ENCODE measurements around the gene SLC9A8.
"Not testable (repeated sequence)": the region's sequence is repeated elsewhere in the genome, so short reads cannot be mapped to it uniquely, and the experiment has no call there.

The SLC9A8 gene

DNA sequence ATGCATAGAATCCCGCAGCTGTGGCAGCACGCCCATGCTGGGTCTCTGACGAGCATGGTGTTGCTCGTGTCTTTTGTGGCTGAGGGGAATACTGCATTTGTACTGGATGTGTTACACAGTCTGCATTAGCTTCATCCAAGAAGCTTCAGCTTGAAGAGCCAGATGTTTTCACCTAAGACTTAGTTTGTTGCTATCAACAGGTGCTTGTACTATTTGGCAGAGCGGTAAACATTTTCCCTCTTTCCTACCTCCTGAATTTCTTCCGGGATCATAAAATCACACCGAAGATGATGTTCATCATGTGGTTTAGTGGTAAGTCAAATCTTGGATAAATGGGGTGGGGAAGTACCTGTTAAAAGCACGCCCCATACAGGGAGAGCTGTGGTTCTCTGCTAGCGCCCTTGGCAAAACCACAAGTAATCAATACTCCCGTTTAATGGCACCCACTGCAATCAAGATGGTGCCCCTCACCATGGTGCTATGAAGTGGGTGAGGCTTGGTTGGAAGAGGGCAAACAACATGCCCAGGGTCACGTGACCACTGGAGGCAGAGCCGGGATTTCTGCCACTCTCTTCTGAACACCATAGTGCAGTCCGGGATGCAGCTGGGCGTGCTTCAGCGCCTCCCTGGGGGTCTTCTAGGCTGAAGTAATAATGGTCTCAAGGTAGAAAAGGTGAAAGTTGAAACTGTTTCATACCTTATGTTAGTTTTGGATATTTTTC is 68.3 kb downstream of the SLC9A8 start:
- no peak for DNase-seq

DNA sequence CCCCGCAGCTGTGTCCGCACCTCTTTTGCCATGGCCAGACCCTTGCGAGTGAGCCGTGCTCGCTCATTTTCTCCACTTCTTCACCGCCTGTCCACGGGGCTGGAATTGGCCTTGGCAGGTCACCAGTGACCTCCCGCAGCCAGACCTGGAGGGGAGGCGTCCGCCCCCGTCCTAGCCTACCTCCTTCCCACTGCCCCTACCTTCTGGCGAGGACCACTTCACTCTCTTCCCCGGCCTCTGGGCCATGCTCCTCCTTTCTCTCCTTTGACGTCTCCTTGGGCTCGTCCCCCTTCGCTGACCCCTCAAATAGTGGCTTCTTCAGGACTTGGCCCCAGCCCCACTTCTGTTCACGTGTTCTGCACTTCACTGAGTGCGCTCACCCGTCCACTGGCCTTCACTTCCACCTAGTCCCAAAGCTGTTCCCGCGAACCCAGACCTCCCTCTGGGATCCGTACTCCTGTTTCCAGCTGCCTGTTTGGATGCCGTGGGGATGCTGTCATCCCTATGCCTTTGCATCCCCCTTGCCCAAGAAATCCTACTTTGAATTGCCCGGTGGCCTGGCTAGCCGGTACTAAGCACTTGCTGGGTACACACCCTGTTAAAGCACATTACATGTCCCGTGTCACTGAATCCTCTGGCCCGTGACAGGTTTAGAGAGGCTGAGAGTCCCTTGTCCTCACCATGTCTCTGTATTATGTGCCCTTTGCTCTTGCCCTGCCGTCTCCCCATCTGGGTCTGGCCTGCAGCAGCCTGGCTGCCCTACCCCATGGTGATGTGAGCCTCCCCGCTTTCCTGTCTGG is 69.7 kb downstream of the SLC9A8 start:
- DNase-seq, result no peak

DNA sequence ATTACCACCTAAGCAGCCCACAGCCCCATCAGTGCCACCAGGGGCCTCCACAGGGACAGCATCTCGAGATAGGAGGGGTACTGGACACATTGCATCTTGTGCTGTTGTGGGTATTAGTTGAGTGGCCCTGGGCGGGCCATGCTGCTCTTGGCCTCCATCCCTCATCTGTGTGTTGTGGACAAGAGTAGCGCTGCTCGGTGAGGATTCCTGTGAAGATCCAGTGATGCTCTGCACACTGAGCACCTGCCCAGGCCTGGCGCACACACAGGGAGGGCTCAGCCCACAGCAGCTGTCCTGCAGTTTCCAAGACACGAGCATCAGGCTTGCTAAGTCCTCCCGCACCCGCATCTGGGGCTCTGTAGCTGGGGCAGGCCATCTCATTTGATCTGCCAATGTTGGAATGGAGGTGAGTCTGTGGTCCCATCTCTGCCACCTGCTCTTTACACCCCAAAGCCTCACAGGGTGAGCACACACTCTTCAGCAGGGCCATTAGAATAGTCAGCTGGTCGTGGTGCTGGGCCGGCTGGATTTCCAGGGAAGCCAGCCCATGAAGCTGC is 70.7 kb downstream of the SLC9A8 start:
- DNase-seq, result no peak

DNA sequence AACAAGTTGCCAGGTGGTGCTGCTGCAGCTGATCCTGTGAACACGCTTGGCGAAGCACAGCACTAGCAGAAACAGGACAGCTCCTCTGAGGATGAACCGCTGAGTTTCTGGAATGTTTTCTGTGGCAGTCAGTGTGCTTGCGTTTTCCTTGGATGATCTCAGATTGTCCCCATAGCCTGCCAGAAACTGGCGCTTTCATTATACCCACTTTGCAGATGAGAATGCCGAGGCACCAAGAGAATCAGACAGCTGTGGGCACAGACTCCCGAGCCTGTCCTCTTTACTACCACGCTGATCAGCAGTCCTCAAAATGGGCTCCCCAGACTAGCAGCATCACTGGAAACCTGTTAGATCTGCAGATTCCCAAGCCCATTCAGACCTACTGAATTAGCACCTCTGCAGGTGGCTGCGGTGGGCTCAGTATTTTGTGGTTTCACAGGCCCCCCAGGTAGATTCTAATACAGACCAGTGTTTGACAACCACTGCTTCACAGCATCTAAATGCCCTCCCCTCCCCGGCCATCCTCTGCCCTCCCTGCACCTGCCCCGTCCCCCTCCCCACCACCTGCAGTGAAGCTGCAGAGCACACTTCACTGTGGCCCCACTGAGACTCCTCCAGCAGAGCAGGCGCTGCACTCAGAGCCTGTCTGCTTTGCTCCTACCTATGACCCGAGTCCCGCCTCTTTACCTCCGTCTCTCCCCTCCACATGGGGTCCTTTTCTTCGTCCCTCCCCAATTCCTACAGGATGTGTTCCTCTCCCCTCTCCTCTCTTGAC is 73.1 kb downstream of the SLC9A8 start:
- DNase-seq, result no peak

DNA sequence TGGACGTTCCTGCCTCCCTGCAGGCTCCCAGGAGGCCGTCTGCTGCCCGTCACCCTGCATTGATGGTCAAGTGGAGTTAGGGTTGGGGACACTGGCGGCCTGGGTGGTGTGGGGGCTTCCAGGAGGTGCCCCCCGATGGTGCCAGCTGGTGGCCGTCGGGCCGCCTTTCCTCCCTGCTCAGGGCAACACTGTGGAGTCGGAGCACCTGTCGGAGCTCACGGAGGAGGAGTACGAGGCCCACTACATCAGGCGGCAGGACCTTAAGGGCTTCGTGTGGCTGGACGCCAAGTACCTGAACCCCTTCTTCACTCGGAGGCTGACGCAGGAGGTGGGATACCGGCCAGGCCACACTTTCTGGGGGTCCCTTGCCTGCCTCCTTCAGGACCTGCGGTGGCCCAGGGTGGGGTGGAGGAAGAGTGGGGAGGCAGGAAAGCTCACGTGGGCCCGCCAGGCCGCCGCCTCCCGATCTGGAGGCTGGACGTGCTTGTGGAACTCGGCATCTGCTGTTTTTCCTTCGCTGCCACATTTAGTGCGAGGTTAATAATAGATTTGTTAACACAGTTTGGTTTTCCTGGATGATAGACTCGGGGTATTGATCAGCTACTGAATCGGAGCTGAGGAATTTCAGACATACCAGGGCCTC is 74.1 kb downstream of the SLC9A8 start:
- DNase-seq, result no peak

DNA sequence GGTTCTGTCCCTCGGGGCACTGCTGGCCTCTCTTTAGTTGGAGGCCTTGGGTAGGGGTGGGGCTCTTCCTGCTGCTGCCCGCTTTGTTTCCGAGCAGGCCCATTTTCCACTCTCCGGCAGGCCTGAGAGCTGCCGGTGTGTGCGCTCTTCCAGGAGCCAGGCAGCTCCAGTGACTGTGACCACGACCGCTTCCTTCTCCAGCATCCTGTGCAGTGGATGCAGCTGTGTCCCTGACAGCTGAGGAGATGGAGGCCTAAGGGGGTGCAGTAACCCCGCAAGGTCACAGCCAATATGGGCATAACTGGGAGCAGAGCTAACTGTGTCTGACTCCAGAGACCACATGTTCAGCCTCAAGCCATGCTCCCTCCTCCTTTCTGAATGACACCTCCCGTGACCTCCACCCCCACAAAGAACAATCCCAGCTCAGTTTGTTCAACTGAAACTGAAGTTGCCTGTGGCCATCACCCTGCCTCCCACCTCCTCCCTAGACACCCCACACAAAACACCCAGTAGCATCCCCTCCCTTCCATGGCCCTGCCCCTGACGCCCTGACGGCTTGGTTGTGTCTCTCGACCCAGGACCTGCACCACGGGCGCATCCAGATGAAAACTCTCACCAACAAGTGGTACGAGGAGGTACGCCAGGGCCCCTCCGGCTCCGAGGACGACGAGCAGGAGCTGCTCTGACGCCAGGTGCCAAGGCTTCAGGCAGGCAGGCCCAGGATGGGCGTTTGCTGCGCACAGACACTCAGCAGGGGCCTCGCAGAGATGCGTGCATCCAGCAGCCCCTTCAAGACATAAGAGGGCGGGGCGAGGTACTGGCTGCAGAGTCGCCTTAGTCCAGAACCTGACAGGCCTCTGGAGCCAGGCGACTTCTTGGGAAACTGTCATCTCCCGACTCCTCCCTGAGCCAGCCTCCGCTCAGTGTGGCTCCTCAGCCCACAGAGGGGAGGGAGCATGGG is 74.9 kb downstream of the SLC9A8 start:
- DNase-seq, result no peak

DNA sequence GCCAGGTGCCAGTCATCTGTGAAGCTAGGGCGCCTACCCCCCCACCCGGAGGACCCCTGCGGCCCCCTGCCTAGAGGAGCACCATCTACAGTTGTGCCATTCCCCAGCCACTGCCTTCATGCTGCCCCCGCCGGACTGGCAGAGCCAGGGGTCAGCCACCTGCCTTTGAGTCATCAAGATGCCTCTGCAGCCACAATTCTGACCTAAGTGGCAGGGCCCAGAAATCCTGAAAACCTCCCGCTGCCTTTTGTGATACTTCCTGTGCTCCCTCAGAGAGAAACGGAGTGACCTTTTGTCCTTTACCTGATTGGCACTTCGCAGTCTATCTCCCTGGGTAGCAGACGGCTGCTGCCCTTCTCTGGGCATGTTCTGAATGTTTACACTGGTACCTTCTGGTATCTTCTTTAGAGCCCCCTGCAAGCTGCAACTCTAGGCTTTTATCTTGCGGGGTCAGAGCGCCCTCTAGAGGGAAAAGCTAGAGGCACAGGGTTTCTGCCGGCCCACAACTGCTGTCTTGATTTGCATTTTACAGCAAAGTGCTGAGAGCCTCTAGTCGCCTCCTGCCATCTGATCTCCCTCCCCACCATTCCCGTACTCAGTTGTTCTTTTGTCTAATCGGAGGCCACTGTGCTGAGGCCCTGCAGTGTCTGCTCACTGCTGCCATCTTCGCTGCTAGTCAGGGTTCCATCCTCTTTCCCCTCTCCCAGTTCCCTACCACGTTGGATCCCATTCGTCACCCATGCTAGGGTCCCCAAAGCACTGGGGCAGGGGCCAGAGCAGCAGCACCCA is 75.8 kb downstream of the SLC9A8 start:
- peak; percentile 28 for DNase-seq

DNA sequence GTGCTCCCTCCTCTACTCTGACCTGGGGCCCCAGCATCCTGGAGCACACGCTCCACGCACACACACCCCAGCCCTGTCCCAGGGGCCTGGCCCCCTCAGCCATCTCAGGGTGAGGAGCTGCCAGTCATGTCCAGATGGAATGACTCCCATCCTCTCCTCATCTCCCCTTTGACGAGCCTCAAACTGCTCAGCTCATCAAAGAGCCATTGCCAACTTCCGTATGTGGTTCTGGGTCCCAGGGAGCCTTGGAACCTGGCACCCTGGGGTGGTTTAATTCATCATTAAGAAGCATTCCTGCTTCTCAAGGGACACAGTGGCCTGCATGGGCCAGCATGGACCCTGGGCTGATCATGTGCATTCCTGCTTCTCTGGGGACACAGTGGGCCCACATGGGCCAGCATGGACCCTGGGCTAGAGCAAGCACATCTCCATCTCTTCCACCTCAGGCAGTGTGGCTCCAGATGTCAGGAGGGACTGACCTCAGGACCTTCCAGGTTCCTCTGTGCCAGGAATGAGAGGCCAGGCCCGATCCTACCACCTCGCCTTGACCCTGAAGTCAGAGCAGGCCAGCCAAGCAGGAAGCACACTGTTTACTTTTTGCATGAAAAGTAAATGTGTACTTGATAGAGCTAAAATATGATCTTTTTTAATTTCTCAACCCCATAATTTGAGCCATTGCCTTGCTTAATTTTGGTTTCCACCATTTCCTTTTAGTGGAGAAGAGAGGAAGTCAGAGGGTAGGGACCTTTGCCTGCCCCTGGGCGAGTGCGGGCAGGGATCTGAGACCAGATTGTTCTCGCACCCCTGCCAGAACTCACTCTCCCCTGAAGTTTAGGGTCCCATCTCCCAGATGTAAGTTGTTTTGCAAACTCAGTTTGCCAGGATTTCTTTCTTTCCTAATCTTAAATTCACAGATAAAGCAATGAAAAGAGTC is 76.6 kb downstream of the SLC9A8 start:
- no peak for DNase-seq

DNA sequence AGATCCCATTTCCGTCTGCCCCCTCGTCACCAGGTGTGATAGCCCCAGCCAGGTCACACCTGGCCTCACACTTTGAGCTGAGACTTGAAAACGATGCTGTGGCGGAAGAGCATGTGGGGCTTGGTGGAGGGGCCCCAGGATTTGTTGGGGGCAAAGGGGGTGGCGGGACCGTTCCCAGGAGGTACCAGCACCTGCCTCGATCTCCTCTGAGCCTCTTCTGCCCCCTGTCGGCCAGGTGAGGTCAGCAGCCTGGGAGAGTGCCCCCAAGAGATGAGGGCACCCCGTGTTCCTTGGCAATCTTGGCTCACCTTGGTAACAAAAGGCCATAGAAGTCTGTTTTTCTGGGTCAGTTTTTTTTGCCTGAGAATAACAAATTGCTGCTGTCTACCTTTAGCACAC is 77.3 kb downstream of the SLC9A8 start:
- DNase-seq, result no peak

DNA sequence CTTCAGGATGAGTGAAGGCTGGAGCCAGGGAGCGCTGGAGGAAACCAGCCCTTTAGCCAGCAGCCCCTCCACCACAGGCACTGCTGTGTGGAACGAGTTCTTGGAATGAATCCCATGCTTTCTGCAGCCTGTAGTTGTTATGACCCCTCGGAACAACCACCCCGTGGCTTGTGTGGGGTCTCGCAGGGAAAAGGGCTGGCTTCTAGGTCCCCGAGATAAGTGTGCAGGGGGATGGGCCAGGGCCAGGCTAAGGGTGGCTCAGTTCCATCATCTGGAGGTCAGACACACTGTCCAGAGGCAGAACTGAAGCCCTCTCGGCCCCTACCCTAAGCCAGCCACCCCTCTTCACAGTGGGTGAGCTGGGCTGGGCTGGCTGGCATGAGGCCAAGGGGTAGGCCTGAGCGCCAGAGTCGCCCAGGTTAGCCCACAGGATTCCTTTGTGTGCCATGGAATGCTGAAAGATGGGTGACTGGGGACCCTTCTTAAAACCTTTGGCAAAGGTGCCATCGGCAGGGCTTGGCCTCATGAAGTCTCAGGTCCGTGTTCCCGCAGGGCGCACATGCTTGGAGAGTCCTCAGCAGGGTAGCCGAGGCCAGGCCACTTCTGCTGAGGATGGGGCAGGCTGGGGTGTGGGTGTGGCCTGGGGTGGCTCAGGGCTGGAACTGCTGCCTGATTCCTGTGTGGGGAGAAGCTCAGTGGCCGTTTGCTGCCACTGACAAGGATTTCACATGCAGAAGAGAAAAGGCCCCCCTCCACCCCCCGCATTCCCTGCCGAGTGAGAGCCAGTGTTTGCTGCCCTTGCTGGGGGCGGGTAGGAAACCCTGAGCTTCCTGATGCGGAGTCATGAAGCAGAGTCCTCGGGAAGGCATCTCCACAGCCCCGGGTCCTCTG is 78.1 kb downstream of the SLC9A8 start:
- no peak for DNase-seq

DNA sequence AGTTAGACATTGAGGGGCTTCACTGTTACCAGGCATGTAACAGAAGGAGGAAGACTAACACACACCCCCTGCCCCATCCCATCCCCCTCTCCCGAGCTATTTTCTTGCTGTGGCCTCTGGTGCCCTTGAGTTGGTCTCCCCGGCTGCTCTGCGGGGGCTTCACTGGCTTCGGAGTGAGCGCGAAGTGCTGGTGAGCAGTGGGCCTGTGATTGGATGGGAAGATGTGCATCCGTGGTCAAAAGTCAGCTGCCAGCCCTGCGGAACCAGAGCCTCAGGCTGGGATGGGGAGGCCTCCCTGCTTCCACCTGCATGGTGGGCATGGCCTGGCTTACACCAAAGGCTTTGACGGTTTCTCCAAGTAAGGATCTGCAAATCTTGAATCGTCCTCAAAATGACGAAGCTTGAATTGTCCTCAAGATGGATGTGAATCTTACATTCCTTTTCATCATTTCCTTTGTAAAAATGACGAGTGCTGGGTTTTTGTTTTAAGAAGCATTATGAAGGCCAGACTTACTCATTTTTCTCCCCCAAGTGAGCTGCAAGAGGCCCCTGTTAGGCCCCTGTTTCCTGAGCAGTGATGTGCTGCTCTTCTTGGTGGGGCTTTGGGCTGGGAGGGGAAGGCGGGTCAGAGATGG is 79.0 kb downstream of the SLC9A8 start:
- no peak for DNase-seq

DNA sequence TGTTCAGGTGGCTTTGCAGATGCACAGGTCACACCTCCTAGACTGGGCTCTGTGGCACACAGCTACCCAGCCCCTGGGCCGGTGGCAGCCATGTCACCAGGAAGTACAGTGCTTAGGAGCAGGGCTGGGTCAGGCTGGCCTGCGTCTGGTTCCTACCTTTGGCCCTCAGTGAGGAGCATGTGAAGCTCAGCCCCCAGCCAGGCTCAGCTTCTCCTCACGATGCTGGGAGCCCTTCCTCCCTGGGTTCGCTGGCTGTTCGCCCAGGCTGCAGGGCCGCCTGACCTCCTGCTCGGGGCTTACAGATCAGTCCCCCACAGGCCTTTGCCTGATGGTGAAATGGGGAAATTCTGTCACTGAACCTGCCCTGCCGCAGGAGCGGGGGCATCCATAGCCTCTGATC is 79.6 kb downstream of the SLC9A8 start:
- no peak for DNase-seq

DNA sequence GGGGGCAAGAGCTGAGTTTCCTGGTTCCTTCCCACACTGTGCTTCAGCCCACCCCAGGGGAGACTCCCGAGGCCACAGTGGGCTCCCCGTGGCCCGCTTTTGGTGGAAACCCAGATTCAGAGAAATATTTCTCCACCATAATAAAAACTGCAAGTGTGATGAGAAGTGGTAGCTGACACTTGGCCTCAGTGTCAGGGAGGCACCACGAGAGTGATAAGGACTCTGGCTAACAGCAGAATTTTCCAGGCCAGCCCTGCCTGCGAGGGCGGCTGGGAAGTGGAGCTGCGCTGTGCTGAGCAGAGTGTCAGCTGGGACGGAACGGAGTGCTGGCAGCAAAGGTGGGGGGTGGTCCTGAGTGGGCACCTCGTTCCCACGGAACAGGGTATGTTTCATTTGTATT is 80.2 kb downstream of the SLC9A8 start:
- DNase-seq, result no peak

DNA sequence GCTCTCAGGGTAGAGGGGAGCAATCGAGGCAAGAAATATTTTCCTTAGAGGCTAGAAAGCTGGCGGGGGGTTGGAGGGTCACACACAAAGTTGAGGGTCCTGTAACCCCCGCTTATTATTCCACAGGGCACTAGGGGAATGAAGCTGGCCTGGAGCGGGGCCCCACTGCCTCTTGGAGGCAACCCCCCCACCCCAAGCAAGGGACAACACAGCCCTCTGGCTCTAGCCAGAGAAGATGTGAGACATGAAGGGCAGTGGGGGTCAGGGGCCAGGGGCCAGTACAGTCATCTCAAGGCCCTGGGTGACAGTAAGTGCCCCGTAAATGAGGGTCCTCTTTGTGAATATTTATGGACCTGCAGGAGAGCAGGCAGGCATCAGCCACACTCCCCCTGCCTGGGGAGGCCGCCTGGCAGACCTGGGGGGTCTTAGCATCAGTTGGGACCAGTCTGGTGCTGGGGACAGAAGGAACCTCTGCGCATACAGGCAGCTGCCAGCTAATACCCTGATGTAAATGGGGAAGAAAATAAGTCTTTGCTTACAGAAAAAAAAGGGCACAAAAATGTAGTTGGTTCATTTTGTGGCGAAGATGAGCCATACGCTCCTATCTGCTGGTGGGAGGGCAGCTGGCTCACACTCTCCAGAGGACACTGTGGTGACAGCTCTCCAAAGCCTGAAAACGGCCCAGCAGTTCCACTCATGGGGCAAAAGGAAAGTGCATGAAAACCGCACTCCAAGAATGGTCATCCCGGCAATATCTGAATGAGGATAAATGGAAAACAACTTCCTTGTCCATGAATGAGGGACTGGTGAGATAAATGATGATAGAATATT is 80.8 kb downstream of the SLC9A8 start:
- DNase-seq, result no peak

DNA sequence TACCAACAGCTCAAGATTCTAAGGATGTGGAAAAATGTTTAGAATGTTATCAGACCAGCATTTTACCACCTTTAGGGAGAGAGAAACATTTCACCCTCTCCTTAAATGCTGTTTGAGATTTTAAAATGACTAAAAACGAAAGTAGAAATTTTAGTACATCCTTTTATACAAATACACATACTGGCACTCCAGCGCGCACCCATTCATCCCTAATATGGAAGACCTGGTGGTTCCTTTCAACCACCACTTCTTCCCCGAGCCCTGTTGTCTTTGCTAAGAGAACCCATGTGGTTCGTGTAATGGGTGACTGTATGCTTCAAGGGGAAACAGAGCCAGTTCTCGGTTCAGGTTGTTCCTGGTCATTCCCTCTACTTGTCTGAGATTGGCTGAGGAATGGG is 81.4 kb downstream of the SLC9A8 start:
- DNase-seq, result no peak

DNA sequence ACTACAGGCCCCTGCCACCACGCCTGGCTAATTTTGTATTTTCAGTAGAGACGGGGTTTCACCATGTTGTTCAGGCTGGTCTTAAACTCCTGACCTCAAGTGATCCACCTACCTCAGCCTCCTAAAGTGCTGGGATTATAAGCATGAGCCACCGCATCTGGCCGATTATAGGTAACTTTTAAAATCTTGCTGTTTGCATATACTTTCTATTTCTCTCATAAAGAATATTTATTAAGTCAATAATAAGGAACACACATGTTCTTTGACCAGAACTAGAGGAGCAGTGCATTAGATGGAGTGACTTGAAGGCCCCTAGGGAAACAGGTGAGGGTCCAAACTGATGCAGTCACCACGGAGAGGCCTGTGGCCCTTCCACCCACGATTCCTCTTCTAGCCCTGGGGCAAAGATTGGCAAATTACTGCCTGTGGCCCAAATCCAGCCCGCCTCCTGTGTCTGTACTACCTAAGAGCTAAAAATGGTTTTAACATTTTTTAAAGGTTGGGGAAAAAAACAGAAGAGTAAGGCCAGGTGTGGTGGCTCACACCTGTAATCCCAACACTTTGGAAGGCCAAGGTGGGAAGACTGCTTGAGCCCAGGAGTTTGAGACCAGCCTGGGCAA is 83.0 kb downstream of the SLC9A8 start:
- not testable (repeated sequence) for DNase-seq

DNA sequence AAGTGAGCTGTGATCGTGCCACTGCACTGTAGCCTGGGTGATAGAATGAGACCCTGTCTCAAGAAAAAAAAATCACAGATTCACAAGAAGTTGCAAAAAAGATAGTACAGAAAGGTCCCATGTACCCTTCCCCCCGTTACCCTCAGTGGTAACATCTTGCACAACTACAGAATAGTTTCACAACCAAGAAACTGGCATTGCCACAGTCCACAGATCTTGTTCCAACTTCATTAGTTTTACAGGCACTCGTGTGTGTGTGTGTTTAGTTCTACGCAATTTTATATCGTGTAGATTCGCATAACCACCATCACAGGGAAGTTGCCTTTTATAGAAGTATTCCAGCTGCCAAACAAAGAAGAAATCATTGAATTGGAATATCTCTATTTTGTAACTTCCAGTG is 83.6 kb downstream of the SLC9A8 start:
- DNase-seq, result no peak

Measured in central memory CD4-positive, alpha-beta T cell (primary cell).